Left ventricle myocardium inferior (tissue), 1 donor: Measurements from ENCODE around the gene SMG7. TPM values are rescaled to one million over a fixed set of nuclear protein-coding genes. Genes with fewer than 3 reads are reported as not detected.
A peak's percentile ranks its signal among the peaks of the same experiment; 100 is the strongest.

ENCODE experiments used
- DNase-seq: peaks from one replicate; pipeline ENCODE4 v3.0.0-alpha.2; 2020
- H3K27ac ChIP-seq: fragments of 200-600 bp; replicated peaks from 2 replicates; pipeline ENCODE4 v1.8.0; 2021
- H3K27me3 ChIP-seq: fragments of 200-600 bp; 2 replicates; pipeline ENCODE4 v1.8.0; 2021; ENCODE audit warnings: low read depth
- H3K36me3 ChIP-seq: fragments of 200-600 bp; 2 replicates; pipeline ENCODE4 v1.8.0; 2021
- H3K4me1 ChIP-seq: fragments of 200-600 bp; 2 replicates; pipeline ENCODE4 v1.8.0; 2021
- H3K4me3 ChIP-seq: fragments of 200-600 bp; 2 replicates; pipeline ENCODE4 v1.8.0; 2021; ENCODE audit warnings: mild to moderate bottlenecking, moderate library complexity
- H3K9me3 ChIP-seq: fragments of 200-600 bp; replicated peaks from 2 replicates; pipeline ENCODE4 v1.8.0; 2021
- intact Hi-C: fragments of 100-400 bp; cut with micrococcal nuclease; formaldehyde crosslinking; loops from one replicate; pipeline ENCODE4 v1.11.0; 2022
- total RNA-seq: library from RNA; stranded (reverse); fragmentation: NEBNext Ultra II Directional; extraction: Animal tissue kit (Norgen Biotek cat#: 25700); gene quantifications from one replicate; pipeline ENCODE4 v1.2.1, GENCODE V29; 2021
- TF ChIP-seq, protein P1 (sequence below): fragments of 200-600 bp; IDR thresholded peaks from 2 replicates; pipeline ENCODE4 v1.8.0; 2021; ENCODE audit warnings: antibody characterized with exemption, mild to moderate bottlenecking, borderline replicate concordance
- donor health status: DM: no; HTN: yes; CAD: no; lungs with severe emphysema.

Gene SMG7
- total RNA-seq, 1 donor from 2014 or later: 41.6 TPM

DNA sequence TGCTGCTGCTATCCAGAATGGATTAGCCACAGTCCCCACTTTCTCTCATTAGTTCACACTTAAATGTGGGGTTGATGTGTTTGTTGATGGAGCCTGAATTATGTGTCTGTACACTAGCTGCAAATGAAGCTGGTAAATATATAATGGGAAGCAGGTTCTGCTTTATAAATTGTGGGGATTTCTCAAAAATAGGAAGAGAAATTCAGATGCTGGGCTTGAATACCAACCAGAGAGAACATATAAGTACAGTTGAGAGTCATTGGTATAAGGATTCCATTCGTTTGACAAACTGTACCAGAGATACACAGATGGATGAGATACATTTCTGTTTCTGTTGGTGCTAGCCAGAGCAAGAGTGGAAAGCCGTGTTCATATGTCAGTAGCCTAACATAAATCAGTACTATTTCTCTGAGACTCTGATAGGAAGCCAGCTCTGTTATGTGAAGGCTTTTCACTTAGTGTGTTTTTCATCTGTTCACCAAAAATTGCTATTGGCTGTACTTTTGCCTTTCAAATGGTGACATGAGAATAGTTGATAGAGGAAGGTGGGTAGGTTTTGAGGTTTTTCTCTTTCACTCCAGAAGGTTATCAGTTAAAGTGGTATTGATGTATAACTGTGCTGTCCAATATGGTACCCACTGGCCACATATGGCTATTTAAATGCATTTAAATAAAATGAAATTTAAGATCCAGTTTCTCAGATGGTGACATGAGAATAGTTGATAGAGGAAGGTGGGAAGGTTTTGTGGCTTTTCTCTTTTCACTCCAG, 15.6 kb downstream of the SMG7 start:
- no peak for DNase-seq
- peaks cover 46% of the 10 kb centered on the region for H3K4me1 ChIP-seq
- no peak overlapping the region for H3K27ac ChIP-seq
- no peaks in the 10 kb centered on the region for H3K9me3 ChIP-seq
- intact Hi-C loops: no loop called here
- no peak overlapping the region for H3K4me3 ChIP-seq
- H3K36me3 ChIP-seq: no peaks in the 10 kb centered on the region
- no peaks in the 10 kb centered on the region for H3K27me3 ChIP-seq
- TF ChIP-seq, protein P1, sequence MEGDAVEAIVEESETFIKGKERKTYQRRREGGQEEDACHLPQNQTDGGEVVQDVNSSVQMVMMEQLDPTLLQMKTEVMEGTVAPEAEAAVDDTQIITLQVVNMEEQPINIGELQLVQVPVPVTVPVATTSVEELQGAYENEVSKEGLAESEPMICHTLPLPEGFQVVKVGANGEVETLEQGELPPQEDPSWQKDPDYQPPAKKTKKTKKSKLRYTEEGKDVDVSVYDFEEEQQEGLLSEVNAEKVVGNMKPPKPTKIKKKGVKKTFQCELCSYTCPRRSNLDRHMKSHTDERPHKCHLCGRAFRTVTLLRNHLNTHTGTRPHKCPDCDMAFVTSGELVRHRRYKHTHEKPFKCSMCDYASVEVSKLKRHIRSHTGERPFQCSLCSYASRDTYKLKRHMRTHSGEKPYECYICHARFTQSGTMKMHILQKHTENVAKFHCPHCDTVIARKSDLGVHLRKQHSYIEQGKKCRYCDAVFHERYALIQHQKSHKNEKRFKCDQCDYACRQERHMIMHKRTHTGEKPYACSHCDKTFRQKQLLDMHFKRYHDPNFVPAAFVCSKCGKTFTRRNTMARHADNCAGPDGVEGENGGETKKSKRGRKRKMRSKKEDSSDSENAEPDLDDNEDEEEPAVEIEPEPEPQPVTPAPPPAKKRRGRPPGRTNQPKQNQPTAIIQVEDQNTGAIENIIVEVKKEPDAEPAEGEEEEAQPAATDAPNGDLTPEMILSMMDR: no peak

GRCh38 chr1:183490932-183491331, 18.6 kb downstream of the SMG7 start:
- no peak for DNase-seq
- Histone ChIP-seq H3K4me3 (no peak overlapping the region), H3K27ac (peak overlapping the region; percentile 42), H3K27me3 (no peaks in the 10 kb centered on the region), H3K4me1 (peaks cover 28% of the 10 kb centered on the region), H3K36me3 (no peaks in the 10 kb centered on the region), H3K9me3 (no peaks in the 10 kb centered on the region)
- intact Hi-C loops: no loop called here
- TF ChIP-seq, protein P1: no peak

DNA sequence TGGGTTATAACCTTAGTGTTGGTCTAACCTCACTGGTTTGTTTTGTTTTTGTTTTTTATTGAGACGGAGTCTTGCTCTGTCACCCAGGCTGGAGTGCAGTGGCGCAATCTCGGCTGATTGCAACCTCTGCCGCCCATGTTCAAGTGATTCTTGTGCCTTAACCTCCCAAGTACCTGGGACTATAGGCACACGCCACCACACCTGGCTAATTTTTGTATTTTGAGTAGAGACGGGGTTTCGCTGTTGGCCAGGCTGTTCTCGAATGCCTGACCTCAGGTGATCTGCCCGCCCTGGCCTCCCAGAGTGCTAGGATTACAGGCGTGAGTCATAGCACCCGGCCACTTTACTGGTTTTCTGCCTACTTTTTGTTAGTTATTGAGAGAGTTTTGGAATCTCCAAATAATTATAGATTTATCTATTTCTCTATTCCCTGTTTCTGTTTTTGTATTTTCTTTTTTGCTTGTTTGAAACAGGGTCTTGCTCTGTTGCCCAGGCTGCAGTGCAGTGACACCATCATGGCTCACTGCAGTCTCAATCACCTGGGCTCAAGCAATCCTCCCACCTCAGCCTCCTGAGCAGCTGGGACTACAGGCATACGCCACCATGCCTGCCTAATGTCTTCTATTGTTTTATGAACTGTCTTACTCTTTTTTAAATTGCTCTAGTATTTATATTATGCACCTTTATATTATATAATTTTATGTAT, 21.4 kb downstream of the SMG7 start:
- Histone ChIP-seq H3K4me1 (peaks cover 37% of the 10 kb centered on the region), H3K4me3 (no peak overlapping the region), H3K36me3 (no peaks in the 10 kb centered on the region), H3K9me3 (no peaks in the 10 kb centered on the region), H3K27ac (no peak overlapping the region), H3K27me3 (no peaks in the 10 kb centered on the region)
- intact Hi-C loops: no loop called here
- TF ChIP-seq, protein P1: no peak
- no peak for DNase-seq

DNA sequence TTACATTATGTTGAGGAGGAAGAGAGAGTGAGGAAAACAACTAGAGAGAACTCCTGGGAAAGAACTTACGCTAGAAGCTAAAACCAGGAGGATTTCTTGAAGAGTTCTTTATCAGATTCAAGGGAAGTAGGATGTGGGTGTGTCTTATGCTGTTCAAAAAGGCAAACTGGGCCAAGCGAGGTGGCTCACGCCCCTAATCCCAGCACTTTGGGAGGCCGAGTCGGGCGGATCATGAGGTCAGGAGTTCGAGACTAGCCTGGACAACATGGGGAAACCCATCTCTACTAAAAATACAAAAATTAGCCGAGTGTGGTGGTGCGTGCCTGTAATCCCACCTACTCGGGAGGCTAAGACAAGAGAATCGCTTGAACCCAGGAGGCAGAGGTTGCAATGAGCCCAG, 23.1 kb downstream of the SMG7 start:
- TF ChIP-seq, protein P1: no peak
- Histone ChIP-seq H3K4me3 (no peak overlapping the region), H3K4me1 (peaks cover 41% of the 10 kb centered on the region), H3K27me3 (no peaks in the 10 kb centered on the region), H3K9me3 (no peaks in the 10 kb centered on the region), H3K36me3 (no peaks in the 10 kb centered on the region), H3K27ac (no peak overlapping the region)
- DNase-seq: no peak
- intact Hi-C loops: no loop called here

- Histone ChIP-seq H3K36me3 (no peaks in the 10 kb centered on the region), H3K27ac (no peak overlapping the region), H3K4me1 (peaks cover 46% of the 10 kb centered on the region), H3K27me3 (no peaks in the 10 kb centered on the region), H3K9me3 (no peaks in the 10 kb centered on the region), H3K4me3 (no peak overlapping the region)
- DNase-seq: no peak
- TF ChIP-seq, protein P1: no peak
- intact Hi-C loops: no loop called here
These were observed 24.9 kb downstream of the SMG7 start for GRCh38 chr1:183497218-183497617.
